ENCODE results near the gene EFCAB10.
A peak's percentile ranks its signal among the peaks of the same experiment; 100 is the strongest.
"Not testable (repeated sequence)": the region's sequence is repeated elsewhere in the genome, so short reads cannot be mapped to it uniquely, and the experiment has no call there.

The EFCAB10 gene

GRCh38 chr7:105581066-105581811, at the start of gene EFCAB10:
EFCAB10 (minus strand) TSS chr7:105581493; CDS start chr7:105581463, 30 bp downstream.
- DNase-seq: peak; percentile 69 to 83

- no peak for DNase-seq
Observed at GRCh38 chr7:105625986-105626385, 44.7 kb upstream of the EFCAB10 start.

- DNase-seq: no peak
Observed at GRCh38 chr7:105623906-105624305, 42.6 kb upstream of the EFCAB10 start.

GRCh38 chr7:105623378-105623777, 42.1 kb upstream of the EFCAB10 start:
- no peak for DNase-seq

GRCh38 chr7:105622106-105622731, 40.9 kb upstream of the EFCAB10 start:
- DNase-seq: no peak

GRCh38 chr7:105621617-105622016, 40.3 kb upstream of the EFCAB10 start:
- DNase-seq: no peak

GRCh38 chr7:105621176-105621575, 39.9 kb upstream of the EFCAB10 start:
- DNase-seq: no peak

GRCh38 chr7:105619590-105619989, 38.3 kb upstream of the EFCAB10 start:
- no peak for DNase-seq

- DNase-seq: peak in 1 of 2 experiments; percentile 42
Observed at GRCh38 chr7:105618016-105618296, 36.7 kb upstream of the EFCAB10 start.

GRCh38 chr7:105617280-105618015, 36.2 kb upstream of the EFCAB10 start:
- peak in 1 of 2 experiments; percentile 49 for DNase-seq

GRCh38 chr7:105614341-105614840, 33.1 kb upstream of the EFCAB10 start:
- DNase-seq: no peak

GRCh38 chr7:105613611-105614330, 32.5 kb upstream of the EFCAB10 start:
- no peak for DNase-seq

- DNase-seq: no peak
Observed at GRCh38 chr7:105612806-105613205, 31.5 kb upstream of the EFCAB10 start.

GRCh38 chr7:105611856-105612775, 30.8 kb upstream of the EFCAB10 start:
- DNase-seq: no peak

- no peak for DNase-seq
Observed at GRCh38 chr7:105610165-105610930, 29.1 kb upstream of the EFCAB10 start.

- no peak for DNase-seq
Observed at GRCh38 chr7:105602325-105603305, 21.3 kb upstream of the EFCAB10 start.

- DNase-seq: no peak
Observed at GRCh38 chr7:105600720-105601550, 19.6 kb upstream of the EFCAB10 start.

- no peak for DNase-seq
Observed at GRCh38 chr7:105599551-105599950, 18.3 kb upstream of the EFCAB10 start.

GRCh38 chr7:105599080-105599479, 17.8 kb upstream of the EFCAB10 start:
- DNase-seq: not testable (repeated sequence)

All from NCI-H524 (cell line).